ENCODE measurements around the gene AUP1.

Gene AUP1

DNA sequence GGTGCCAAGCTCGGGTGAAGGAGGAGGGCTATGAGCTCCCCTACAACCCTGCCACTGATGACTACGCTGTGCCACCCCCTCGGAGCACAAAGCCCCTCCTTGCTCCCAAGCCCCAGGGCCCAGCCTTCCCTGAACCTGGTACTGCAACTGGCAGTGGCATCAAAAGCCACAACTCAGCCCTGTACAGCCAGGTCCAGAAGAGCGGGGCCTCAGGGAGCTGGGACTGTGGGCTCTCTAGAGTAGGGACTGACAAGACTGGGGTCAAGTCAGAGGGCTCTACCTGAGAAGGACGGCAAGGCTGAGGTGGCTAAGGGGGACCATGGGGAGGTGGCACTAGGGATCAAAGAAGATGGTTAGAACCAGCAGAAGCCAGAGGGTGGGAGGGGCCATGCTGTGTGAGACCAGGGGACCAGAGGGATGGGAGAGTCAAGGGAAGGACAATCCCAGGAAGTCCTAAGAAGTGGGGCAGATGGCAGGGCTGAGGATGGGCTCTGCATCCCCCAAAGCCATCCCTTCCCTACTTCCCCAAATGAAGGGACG is 27.4 kb upstream of the AUP1 start:
- DNase-seq (ENCODE audit: low spot score) = no peak

GRCh38 chr2:74556159-74556558 is 26.7 kb upstream of the AUP1 start:
- DNase-seq (ENCODE audit: low spot score) = no peak

DNA sequence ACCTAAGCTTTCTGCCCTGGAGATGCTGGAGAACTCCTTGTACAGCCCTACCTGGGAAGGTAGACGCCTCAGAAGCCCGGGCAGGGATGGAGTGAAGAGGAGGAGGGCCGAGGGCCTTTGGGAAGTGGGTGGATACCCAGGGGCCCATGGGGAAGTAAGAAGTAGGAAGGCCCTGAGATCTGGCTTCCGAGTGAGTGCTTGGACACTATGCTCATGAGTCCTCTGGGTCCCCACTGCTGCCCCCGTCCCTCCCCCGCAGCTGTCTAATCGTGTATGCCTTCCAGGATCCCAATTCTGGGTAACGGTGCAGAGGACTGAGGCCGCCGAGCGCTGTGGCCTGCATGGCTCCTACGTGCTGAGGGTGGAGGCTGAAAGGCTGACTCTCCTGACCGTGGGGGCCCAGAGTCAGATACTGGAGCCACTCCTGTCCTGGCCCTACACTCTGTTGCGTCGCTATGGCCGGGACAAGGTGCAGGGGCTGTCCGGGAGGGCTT is 26.2 kb upstream of the AUP1 start:
- DNase-seq (ENCODE audit: low spot score) = no peak

- DNase-seq (ENCODE audit: low spot score) = peak; percentile 79
These were observed 25.5 kb upstream of the AUP1 start for GRCh38 chr2:74554820-74555531.

GRCh38 chr2:74553892-74554819 is 24.6 kb upstream of the AUP1 start, which contains the start of the genes DOK1 and LOXL3:
DOK1 (plus strand) TSS chr2:74554720; CDS start chr2:74554755, 35 bp downstream.
LOXL3 (minus strand) TSS chr2:74553942; CDS start chr2:74552634, 1,308 bp downstream.
- peak; percentile 94 for DNase-seq (ENCODE audit: low spot score)

DNA sequence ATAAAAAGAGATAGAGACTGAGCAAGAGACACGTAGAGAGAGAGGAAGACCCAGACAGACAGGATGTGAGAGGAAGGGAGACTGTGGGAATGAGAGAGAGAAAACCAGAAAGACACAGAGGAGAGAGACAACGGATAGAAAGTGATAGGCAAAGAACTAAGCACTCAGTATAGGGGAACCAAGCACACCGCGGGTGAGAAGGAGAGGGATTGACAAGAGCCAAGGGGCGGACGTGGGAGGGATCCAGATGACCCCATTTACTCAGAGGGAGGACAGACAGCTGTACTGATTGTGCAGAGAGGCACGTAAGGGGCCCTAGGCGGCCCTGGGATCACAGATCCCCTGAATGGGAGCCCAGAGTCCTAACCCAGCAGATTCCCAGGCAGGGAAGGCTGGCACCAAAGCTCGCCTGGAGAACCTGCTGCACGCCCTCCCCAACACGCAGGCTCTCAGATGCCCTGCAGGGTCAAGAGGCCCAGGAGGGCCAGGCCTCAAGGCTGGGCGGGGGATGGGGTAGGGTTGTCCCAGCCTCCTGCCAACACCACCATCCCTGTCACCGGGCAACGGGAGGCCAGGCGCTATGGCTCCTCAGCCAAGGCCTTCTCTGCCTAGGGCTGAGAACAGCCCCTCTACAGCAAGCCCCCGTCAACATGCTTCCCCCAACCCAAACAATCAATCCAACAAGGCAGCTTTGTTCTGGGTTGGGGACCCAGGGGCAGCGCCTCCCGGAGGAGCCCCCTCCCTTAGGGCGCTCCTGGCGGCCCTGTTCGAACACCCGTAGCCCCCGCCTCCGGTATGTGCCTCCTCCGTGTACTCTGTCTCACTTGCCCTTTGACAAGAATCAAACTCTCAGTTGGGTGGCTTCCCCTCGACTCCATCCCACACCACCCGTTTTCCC is 23.7 kb upstream of the AUP1 start:
- peak; percentile 76 for DNase-seq (ENCODE audit: low spot score)

DNA sequence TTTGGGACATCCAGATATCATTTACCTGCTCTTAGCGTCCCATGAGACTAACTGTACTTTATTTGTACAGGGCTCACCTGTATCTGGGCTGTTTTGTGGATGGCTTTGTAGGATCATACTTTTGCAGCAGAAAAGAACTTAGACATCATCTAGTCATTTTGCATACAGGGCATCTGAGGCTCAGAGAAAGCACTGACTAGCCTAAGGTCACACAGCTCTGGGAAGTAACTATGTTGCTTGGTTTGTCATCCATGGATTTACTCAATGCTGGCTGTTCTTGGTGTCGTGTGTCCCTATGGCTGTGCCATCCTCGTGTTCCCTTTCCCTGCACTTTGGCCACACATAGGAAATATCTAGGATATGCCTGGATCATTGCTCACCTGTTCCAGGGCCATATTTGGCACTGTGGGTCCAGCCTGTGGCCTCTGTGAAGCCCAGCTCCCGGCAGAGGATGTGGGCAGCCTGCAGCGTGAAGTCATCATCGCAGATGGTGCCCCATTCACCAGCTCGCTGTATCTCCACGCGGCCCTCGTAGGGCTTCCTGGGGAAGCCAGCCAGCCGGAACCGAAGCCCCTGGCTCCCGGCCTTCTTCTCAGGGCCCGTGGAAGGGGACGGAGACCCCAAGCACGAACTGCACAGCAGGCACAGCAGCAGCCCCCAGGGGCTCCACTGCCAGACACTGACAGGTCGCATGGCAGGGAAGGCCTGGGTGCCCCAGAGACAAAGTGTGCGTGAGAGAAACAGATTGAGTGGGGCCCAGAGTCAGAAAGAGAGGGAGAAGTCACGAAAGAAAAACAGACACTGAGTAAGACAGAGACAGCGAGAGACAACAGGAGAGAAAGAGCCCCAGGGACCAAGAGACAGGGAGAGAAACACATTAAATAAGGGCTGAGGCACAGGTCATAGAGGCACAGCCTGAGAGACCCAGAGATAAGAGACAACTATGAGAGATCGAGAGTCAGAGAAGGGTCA is 22.7 kb upstream of the AUP1 start:
- DNase-seq (ENCODE audit: low spot score) = peak; percentile 47

- DNase-seq (ENCODE audit: low spot score) = peak; percentile 28
These were observed 22.0 kb upstream of the AUP1 start for GRCh38 chr2:74551530-74551929.

GRCh38 chr2:74550231-74550630 is 20.7 kb upstream of the AUP1 start:
- peak; percentile 44 for DNase-seq (ENCODE audit: low spot score)

DNA sequence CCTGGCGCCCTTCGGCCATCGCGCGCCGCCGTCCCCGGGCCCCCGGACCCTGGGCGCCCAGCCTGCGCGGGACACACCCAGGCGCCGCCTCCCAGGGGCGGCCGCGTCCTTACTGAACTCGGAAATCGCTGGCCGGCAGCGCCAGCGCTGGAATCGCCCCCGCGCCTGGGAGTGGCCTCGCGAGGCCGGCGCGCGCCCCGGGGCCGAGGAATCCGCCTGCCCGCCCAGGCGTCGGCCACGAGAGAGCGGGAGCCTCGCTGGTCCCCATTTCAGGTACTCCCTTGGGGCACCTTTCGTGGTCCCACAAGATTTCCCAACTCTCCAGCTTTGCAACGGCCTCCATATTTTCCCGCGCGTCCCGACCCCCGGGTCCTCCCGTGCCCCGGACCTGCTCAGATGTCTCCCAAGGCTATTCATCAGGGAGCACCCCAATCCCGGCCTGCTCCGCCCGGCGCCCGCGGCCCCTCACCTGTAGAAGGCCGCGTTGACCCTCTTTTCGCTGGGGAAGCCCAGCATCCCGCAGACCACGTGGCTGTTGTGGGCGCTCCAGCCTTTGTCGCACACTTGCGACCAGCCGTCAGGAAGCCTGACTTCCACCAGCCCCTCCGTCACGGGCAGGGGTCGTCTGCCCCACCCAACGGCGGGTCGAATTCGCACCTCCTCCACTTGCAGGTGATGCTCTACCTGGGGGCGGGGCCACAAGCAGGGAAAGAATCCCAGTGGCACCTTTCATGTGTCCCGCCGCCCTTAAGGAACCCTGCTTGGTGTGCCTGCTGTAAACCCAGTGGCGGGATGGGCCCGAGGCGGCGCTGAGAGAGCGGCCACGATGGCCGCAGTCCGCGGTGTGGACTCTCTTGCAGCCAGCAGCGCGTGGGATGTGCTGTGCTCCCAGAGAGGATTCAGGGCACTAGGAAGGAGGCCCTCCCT is 19.7 kb upstream of the AUP1 start:
- DNase-seq (ENCODE audit: low spot score) = peak; percentile 75

- peak; percentile 42 for DNase-seq (ENCODE audit: low spot score)
These were observed 18.9 kb upstream of the AUP1 start for GRCh38 chr2:74548285-74548899.

- no peak for DNase-seq (ENCODE audit: low spot score)
These were observed 16.5 kb upstream of the AUP1 start for GRCh38 chr2:74546004-74546403.

DNA sequence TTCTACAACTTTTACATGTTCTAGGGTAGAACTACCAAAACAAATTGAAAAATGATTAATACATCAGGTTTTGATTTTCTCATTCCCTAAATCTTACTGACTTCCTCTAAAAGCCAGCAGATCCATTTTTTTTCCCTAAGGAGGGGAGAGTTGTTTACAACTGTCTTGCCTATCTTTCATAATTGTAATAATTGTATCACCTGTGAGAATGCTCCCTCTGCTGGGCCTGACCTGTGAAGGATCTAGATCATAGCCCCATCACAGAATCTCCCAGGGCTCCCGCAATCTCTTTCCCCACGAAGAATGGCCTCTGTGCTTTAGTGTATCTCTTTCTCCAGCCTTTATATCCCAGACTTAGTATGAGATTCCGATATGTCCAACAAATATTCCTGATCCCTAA is 15.1 kb upstream of the AUP1 start:
- no peak for DNase-seq (ENCODE audit: low spot score)

DNA sequence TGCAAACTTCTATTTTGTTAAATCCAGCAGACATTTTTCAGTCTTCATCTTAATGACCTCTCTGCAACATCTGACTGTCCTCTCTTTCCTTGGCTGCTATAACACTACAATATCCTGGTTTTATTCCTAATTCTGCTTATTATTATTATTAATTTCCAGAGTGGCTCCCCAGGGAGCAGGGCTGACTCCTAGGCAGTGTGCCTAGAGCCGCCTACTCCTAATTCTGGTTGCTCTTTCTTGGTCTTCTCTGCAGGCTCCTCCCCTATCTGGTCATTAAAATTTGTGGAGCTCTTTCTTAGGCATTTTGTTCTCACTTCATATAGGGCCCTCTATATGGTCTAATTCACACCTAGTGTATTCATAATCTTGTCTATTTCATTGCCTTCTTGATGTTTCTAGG is 13.5 kb upstream of the AUP1 start:
- no peak for DNase-seq (ENCODE audit: low spot score)

DNA sequence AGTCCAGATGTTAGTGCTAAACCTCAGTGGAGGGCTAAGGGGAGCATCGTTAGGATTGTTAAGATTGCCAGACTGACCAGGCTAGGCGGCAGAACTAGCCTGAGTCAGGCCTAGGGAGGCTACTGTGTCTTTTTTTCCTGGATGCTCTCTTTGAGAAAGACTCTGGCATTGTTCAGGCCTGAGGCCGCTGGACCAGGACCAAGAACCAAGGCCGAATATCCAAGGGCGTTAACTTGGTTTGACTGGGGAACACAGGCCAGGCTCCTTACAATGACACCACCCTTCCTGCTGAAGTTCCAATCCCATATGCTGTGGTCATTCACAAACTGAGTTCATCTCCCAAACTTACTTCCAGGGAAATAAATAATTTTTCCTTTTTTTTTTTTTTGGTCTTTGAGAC is 10.8 kb upstream of the AUP1 start:
- no peak for DNase-seq (ENCODE audit: low spot score)

GRCh38 chr2:74538881-74539339 is 9.4 kb upstream of the AUP1 start:
- no peak for DNase-seq (ENCODE audit: low spot score)

GRCh38 chr2:74537140-74537539 is 7.6 kb upstream of the AUP1 start:
- no peak for DNase-seq (ENCODE audit: low spot score)

DNA sequence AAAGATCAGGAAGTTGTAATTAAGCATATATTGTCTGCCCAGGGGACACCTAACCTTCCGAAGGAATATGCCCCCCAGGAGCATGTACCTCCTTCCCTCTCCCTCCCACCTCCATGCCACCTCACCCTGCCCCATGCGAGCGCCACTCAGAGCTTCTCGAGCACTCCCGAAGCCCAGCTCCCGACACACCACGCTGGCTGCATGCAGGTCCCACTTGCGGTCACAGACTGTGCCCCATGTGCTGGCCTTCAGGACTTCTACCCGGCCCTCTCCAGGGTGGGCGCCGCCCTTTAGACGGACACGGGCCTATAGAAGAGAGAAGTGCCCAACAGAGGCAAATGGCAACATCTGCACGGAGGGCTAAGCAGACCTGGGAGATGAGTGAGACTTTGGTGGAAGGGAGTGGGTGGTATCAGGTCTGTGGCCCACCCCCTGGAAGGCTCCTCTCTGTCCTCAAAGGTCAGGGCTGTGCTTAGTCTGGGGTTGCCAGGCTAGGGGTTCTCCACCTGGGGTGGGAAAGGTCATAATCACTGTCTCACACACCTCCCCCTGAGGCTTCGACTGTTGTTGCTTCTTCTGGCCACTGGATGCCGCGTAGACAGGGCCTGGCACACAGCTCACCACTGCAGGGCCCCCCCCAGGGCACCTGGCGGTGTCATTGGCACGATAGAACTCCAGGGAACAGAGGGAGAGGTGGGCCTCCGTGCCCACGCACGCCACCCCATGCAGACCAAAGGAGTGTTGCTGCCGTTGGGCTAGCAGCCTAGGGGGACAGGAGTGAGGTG is 6.9 kb upstream of the AUP1 start:
- DNase-seq (ENCODE audit: low spot score) = no peak

Measured in ecto neural progenitor cell (in vitro differentiated cells).